ENCODE measurements around the gene ERBB4. TPM values are rescaled to one million over a fixed set of nuclear protein-coding genes. Genes with fewer than 3 reads are reported as not detected.

Gene ERBB4
- polyA plus RNA-seq, 4 donors: 0.04 to 0.13 TPM; not detected in 2

DNA sequence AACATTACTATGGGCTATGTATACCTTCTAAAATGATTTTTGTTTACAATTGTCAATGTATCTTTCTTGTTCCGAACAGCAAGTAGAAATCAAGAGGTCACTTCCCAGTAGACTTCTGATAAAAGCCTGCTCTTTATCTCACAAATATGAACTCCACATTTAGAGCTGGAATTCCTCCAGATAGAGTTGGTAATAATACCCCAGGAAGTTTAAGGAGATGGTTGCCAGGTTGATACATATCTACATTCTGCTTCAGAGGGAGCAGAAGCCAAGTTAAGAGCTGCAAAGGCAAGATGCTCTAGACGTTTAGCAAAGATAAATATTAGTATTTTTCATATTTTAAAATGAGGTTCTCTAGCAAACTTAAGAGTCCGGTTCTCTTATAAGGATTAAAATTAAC lies 267.0 kb downstream of the ERBB4 start:
- H3K4me1 ChIP-seq (ENCODE audit: control insufficient read depth in 3 of 3, insufficient read depth in 2 of 3, low read depth in 1 of 3, low read length in 2 of 3): no peaks in the 10 kb centered on the region
- no peaks in the 10 kb centered on the region for H3K9me3 ChIP-seq (ENCODE audit: control insufficient read depth in 2 of 2, insufficient read depth in 1 of 2, low read depth in 1 of 2, low read length in 1 of 2)
- no peak for DNase-seq
- H3K4me3 ChIP-seq (ENCODE audit: low read depth in 1 of 3, low read length in 3 of 3): no peak overlapping the region
- H3K36me3 ChIP-seq (ENCODE audit: control insufficient read depth in 3 of 3, insufficient read depth in 2 of 3, low read depth in 1 of 3, low read length in 3 of 3): no peaks in the 10 kb centered on the region
- FAIRE-seq: no peak
- 11 to 42% (median 25%) methylated on average over 3 of the region's 3 CpGs for WGBS, 3 donors
- H3K27me3 ChIP-seq (ENCODE audit: control insufficient read depth in 3 of 3, insufficient read depth in 3 of 3, low read length in 3 of 3): no peaks in the 10 kb centered on the region
- H3K27ac ChIP-seq (ENCODE audit: low read depth in 1 of 3, low read length in 2 of 3): no peak overlapping the region

GRCh38 chr2:212269005-212269404 lies 269.6 kb downstream of the ERBB4 start:
- no peaks in the 10 kb centered on the region for H3K36me3 ChIP-seq (ENCODE audit: control insufficient read depth in 3 of 3, insufficient read depth in 2 of 3, low read depth in 1 of 3, low read length in 3 of 3)
- no peaks in the 10 kb centered on the region for H3K27me3 ChIP-seq (ENCODE audit: control insufficient read depth in 3 of 3, insufficient read depth in 3 of 3, low read length in 3 of 3)
- H3K9me3 ChIP-seq (ENCODE audit: control insufficient read depth in 2 of 2, insufficient read depth in 1 of 2, low read depth in 1 of 2, low read length in 1 of 2): no peaks in the 10 kb centered on the region
- no peak overlapping the region for H3K4me3 ChIP-seq (ENCODE audit: low read depth in 1 of 3, low read length in 3 of 3)
- DNase-seq (no peak), FAIRE-seq (no peak)
- WGBS, 3 donors: 28 to 32% (median 29%) methylated on average over 1 of the region's 1 CpG
- H3K4me1 ChIP-seq (ENCODE audit: control insufficient read depth in 3 of 3, insufficient read depth in 2 of 3, low read depth in 1 of 3, low read length in 2 of 3): no peaks in the 10 kb centered on the region
- H3K27ac ChIP-seq (ENCODE audit: low read depth in 1 of 3, low read length in 2 of 3): no peak overlapping the region

GRCh38 chr2:212266297-212266696 lies 272.3 kb downstream of the ERBB4 start:
- Histone ChIP-seq H3K9me3 (ENCODE audit: control insufficient read depth in 2 of 2, insufficient read depth in 1 of 2, low read depth in 1 of 2, low read length in 1 of 2) (no peaks in the 10 kb centered on the region), H3K36me3 (ENCODE audit: control insufficient read depth in 3 of 3, insufficient read depth in 2 of 3, low read depth in 1 of 3, low read length in 3 of 3) (no peaks in the 10 kb centered on the region), H3K4me3 (ENCODE audit: low read depth in 1 of 3, low read length in 3 of 3) (no peak overlapping the region), H3K27me3 (ENCODE audit: control insufficient read depth in 3 of 3, insufficient read depth in 3 of 3, low read length in 3 of 3) (no peaks in the 10 kb centered on the region), H3K27ac (ENCODE audit: low read depth in 1 of 3, low read length in 2 of 3) (no peak overlapping the region), H3K4me1 (ENCODE audit: control insufficient read depth in 3 of 3, insufficient read depth in 2 of 3, low read depth in 1 of 3, low read length in 2 of 3) (no peaks in the 10 kb centered on the region)
- no peak for DNase-seq
- no peak for FAIRE-seq
- 67 to 70% (median 68%) methylated on average over 1 of the region's 1 CpG for WGBS, 3 donors

- H3K27ac ChIP-seq (ENCODE audit: low read depth in 1 of 3, low read length in 2 of 3): no peak overlapping the region
- no peaks in the 10 kb centered on the region for H3K36me3 ChIP-seq (ENCODE audit: control insufficient read depth in 3 of 3, insufficient read depth in 2 of 3, low read depth in 1 of 3, low read length in 3 of 3)
- no peaks in the 10 kb centered on the region for H3K9me3 ChIP-seq (ENCODE audit: control insufficient read depth in 2 of 2, insufficient read depth in 1 of 2, low read depth in 1 of 2, low read length in 1 of 2)
- H3K4me1 ChIP-seq (ENCODE audit: control insufficient read depth in 3 of 3, insufficient read depth in 2 of 3, low read depth in 1 of 3, low read length in 2 of 3): no peaks in the 10 kb centered on the region
- H3K27me3 ChIP-seq (ENCODE audit: control insufficient read depth in 3 of 3, insufficient read depth in 3 of 3, low read length in 3 of 3): no peaks in the 10 kb centered on the region
- FAIRE-seq: no peak
- 79 to 82% (median 81%) methylated on average over 3 of the region's 3 CpGs for WGBS, 3 donors
- H3K4me3 ChIP-seq (ENCODE audit: low read depth in 1 of 3, low read length in 3 of 3): no peak overlapping the region
- DNase-seq: no peak
Measured at GRCh38 chr2:212265777-212266176, 272.8 kb downstream of the ERBB4 start.

DNA sequence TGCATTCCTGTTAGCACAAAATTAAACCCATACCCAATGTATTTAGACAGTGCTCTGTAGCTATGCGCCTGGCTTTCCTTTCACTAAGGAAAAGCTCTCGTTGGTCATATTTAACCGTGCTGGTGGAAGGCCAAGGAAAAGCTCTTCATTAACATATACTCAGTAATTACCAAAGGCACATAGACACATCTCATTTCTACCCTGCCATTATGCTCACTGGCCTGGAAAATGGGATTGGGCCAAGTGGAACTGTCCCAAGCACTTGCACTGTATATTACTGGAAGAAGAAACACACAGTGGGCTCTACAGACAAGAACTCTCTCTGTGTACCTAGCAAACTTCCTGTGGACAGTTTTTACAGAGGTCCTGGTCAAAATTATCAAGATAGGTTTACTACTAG lies 274.4 kb downstream of the ERBB4 start:
- no peak for FAIRE-seq
- Histone ChIP-seq H3K27me3 (ENCODE audit: control insufficient read depth in 3 of 3, insufficient read depth in 3 of 3, low read length in 3 of 3) (no peaks in the 10 kb centered on the region), H3K9me3 (ENCODE audit: control insufficient read depth in 2 of 2, insufficient read depth in 1 of 2, low read depth in 1 of 2, low read length in 1 of 2) (no peaks in the 10 kb centered on the region), H3K4me1 (ENCODE audit: control insufficient read depth in 3 of 3, insufficient read depth in 2 of 3, low read depth in 1 of 3, low read length in 2 of 3) (no peaks in the 10 kb centered on the region), H3K4me3 (ENCODE audit: low read depth in 1 of 3, low read length in 3 of 3) (no peak overlapping the region), H3K36me3 (ENCODE audit: control insufficient read depth in 3 of 3, insufficient read depth in 2 of 3, low read depth in 1 of 3, low read length in 3 of 3) (no peaks in the 10 kb centered on the region), H3K27ac (ENCODE audit: low read depth in 1 of 3, low read length in 2 of 3) (no peak overlapping the region)
- DNase-seq: no peak
- WGBS, 3 donors: 92 to 95% (median 95%) methylated on average over 3 of the region's 3 CpGs

GRCh38 chr2:212259226-212259625 lies 279.4 kb downstream of the ERBB4 start:
- WGBS, 3 donors: 72 to 77% (median 74%) methylated on average over 2 of the region's 2 CpGs
- no peak overlapping the region for H3K4me3 ChIP-seq (ENCODE audit: low read depth in 1 of 3, low read length in 3 of 3)
- no peaks in the 10 kb centered on the region for H3K9me3 ChIP-seq (ENCODE audit: control insufficient read depth in 2 of 2, insufficient read depth in 1 of 2, low read depth in 1 of 2, low read length in 1 of 2)
- FAIRE-seq (no peak), DNase-seq (no peak)
- no peak overlapping the region for H3K27ac ChIP-seq (ENCODE audit: low read depth in 1 of 3, low read length in 2 of 3)
- H3K27me3 ChIP-seq (ENCODE audit: control insufficient read depth in 3 of 3, insufficient read depth in 3 of 3, low read length in 3 of 3): no peaks in the 10 kb centered on the region
- H3K4me1 ChIP-seq (ENCODE audit: control insufficient read depth in 3 of 3, insufficient read depth in 2 of 3, low read depth in 1 of 3, low read length in 2 of 3): no peaks in the 10 kb centered on the region
- H3K36me3 ChIP-seq (ENCODE audit: control insufficient read depth in 3 of 3, insufficient read depth in 2 of 3, low read depth in 1 of 3, low read length in 3 of 3): no peaks in the 10 kb centered on the region

DNA sequence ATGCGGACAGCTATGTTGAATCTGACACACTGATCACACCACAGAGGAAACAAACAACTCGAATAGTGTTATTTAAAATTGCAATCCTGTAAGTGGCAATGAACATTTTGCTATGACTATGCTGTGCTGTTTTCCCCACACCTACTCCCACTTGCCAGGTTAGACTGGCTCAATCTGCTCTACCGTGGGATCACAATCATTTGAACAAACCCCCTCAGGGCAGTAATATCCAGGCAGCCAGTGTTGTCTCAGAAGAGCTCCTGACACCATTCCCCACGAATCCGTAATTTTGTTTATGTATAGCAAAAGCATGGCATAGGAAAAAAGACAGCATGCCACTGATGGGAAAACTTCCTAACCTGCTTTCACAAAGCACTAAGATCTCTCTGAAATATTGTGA lies 284.3 kb downstream of the ERBB4 start:
- WGBS, 3 donors: 62 to 71% (median 69%) methylated on average over 5 of the region's 5 CpGs
- Histone ChIP-seq H3K4me3 (ENCODE audit: low read depth in 1 of 3, low read length in 3 of 3) (no peak overlapping the region), H3K27me3 (ENCODE audit: control insufficient read depth in 3 of 3, insufficient read depth in 3 of 3, low read length in 3 of 3) (no peaks in the 10 kb centered on the region), H3K9me3 (ENCODE audit: control insufficient read depth in 2 of 2, insufficient read depth in 1 of 2, low read depth in 1 of 2, low read length in 1 of 2) (no peaks in the 10 kb centered on the region), H3K4me1 (ENCODE audit: control insufficient read depth in 3 of 3, insufficient read depth in 2 of 3, low read depth in 1 of 3, low read length in 2 of 3) (no peaks in the 10 kb centered on the region), H3K36me3 (ENCODE audit: control insufficient read depth in 3 of 3, insufficient read depth in 2 of 3, low read depth in 1 of 3, low read length in 3 of 3) (no peaks in the 10 kb centered on the region), H3K27ac (ENCODE audit: low read depth in 1 of 3, low read length in 2 of 3) (no peak overlapping the region)
- FAIRE-seq (no peak), DNase-seq (no peak)

DNA sequence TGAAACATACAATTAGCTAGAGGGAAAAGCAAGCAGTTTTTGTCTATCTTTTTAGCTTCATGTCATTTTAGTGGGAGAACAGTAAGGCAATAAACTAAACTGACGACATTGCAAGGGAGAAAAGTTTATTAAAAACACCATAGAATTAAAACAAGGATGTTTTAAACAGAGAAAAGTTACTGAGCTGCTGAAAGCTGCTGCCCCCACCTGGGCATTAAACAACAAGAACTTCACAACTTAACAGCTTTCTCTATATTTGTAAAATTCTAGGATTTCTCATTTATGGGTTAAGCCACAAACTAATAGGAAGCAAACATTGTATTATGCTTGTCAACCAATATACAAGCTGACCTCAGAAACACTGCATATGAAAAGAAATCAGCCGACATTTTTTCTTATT lies 289.2 kb downstream of the ERBB4 start:
- WGBS, 3 donors: 49 to 62% (median 55%) methylated on average over 2 of the region's 2 CpGs
- no peak overlapping the region for H3K27ac ChIP-seq (ENCODE audit: low read depth in 1 of 3, low read length in 2 of 3)
- H3K4me3 ChIP-seq (ENCODE audit: low read depth in 1 of 3, low read length in 3 of 3): no peak overlapping the region
- H3K36me3 ChIP-seq (ENCODE audit: control insufficient read depth in 3 of 3, insufficient read depth in 2 of 3, low read depth in 1 of 3, low read length in 3 of 3): no peaks in the 10 kb centered on the region
- DNase-seq (peak in 1 of 2 donors; percentile 14), FAIRE-seq (no peak)
- no peaks in the 10 kb centered on the region for H3K4me1 ChIP-seq (ENCODE audit: control insufficient read depth in 3 of 3, insufficient read depth in 2 of 3, low read depth in 1 of 3, low read length in 2 of 3)
- H3K9me3 ChIP-seq (ENCODE audit: control insufficient read depth in 2 of 2, insufficient read depth in 1 of 2, low read depth in 1 of 2, low read length in 1 of 2): no peaks in the 10 kb centered on the region
- H3K27me3 ChIP-seq (ENCODE audit: control insufficient read depth in 3 of 3, insufficient read depth in 3 of 3, low read length in 3 of 3): no peaks in the 10 kb centered on the region

- Histone ChIP-seq H3K36me3 (ENCODE audit: control insufficient read depth in 3 of 3, insufficient read depth in 2 of 3, low read depth in 1 of 3, low read length in 3 of 3) (no peaks in the 10 kb centered on the region), H3K27ac (ENCODE audit: low read depth in 1 of 3, low read length in 2 of 3) (no peak overlapping the region), H3K27me3 (ENCODE audit: control insufficient read depth in 3 of 3, insufficient read depth in 3 of 3, low read length in 3 of 3) (no peaks in the 10 kb centered on the region), H3K4me3 (ENCODE audit: low read depth in 1 of 3, low read length in 3 of 3) (no peak overlapping the region), H3K4me1 (ENCODE audit: control insufficient read depth in 3 of 3, insufficient read depth in 2 of 3, low read depth in 1 of 3, low read length in 2 of 3) (no peaks in the 10 kb centered on the region), H3K9me3 (ENCODE audit: control insufficient read depth in 2 of 2, insufficient read depth in 1 of 2, low read depth in 1 of 2, low read length in 1 of 2) (no peaks in the 10 kb centered on the region)
- FAIRE-seq (no peak), DNase-seq (no peak)
- WGBS, 3 donors: 57 to 75% (median 72%) methylated on average over 2 of the region's 2 CpGs
Measured at GRCh38 chr2:212245880-212246279, 292.7 kb downstream of the ERBB4 start.
